GM10248 (cell line): ENCODE data around the gene AKNA.

ENCODE experiments used
- CTCF ChIA-PET: fragments of 300-600 bp; sonication (Branson Sonifier 250); formaldehyde crosslinking; extraction: SDS; loops from one replicate; lab custom pipeline; 2021; ENCODE audit warnings: antibody characterized with exemption; lab: Yijun Ruan, JAX
- POLR2A ChIA-PET: fragments of 350-650 bp; sonication (Branson Sonifier 250); formaldehyde crosslinking; extraction: SDS; loops from one replicate; lab custom pipeline; 2020; ENCODE audit warnings: antibody characterized with exemption; lab: Yijun Ruan, JAX
- DNase-seq: peaks from one replicate; pipeline ENCODE4 v3.0.0; 2012; ENCODE audit errors: extremely low spot score
- TF ChIP-seq, protein P1 (sequence below): IDR thresholded peaks from 2 replicates; pipeline ENCODE4 v1.5.1; 2012; ENCODE audit warnings: mild to moderate bottlenecking, low read depth; ENCODE audit errors: extremely low read depth, missing control alignments, control extremely low read depth

AKNA gene

DNA sequence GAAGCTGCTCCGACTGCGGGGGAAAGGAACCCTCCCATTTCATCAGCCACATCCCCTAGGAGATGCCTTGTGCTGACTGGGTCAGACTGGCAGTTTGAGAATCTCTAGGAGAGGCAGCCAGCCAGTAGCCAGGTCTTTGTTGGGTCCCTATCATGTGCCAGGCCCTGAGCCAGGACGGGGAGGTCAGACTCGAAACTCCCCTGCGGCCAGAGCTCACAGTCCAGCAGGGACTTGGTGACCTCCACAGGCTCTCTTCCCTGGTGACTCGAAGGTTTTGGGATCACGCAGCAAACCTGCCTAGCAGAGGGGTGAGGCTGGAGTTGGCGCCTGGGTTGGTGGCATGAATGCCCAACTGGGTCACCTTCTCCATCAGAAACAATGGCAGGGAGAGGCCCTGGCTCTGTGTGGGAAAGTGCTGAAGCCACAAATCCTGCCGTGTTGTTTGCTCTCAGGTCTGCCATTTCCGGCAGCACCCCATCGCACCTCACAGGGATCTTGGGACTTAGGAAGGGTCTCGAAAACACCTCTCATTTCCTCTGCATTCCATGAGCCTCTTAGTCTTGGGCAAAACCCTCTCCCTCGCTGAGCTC lies 79.3 kb downstream of the AKNA start:
- DNase-seq = no peak
- CTCF ChIA-PET = interaction anchor here (1.6 to 2.0 kb wide), 2 partner anchors 224 to 226 kb away, joined by 8 to 10 read pairs; no protein-coding TSS in a partner anchor
- TF ChIP-seq, protein P1, sequence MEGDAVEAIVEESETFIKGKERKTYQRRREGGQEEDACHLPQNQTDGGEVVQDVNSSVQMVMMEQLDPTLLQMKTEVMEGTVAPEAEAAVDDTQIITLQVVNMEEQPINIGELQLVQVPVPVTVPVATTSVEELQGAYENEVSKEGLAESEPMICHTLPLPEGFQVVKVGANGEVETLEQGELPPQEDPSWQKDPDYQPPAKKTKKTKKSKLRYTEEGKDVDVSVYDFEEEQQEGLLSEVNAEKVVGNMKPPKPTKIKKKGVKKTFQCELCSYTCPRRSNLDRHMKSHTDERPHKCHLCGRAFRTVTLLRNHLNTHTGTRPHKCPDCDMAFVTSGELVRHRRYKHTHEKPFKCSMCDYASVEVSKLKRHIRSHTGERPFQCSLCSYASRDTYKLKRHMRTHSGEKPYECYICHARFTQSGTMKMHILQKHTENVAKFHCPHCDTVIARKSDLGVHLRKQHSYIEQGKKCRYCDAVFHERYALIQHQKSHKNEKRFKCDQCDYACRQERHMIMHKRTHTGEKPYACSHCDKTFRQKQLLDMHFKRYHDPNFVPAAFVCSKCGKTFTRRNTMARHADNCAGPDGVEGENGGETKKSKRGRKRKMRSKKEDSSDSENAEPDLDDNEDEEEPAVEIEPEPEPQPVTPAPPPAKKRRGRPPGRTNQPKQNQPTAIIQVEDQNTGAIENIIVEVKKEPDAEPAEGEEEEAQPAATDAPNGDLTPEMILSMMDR = no peak
- POLR2A ChIA-PET = no interaction called here

DNA sequence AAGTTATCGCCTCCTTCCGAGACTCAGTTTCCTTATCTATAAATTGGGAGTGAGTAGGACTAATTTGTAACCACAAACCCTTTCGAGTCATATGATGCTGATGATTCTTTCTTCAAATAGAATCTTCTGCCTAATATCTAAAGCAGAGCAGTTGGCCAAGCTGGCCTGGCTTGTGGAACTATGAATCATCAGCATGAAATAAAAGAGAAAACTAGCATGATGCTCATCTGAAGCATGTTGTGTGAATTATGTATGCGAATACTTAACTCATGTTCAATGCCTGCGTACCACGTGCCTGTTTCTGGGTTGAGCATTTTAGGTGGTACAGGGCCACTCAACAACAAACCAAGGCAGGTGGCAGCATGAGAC lies 79.9 kb downstream of the AKNA start:
- TF ChIP-seq, protein P1 = no peak
- CTCF ChIA-PET = interaction anchor here (2.0 kb wide), 1 partner anchor 226 kb away, joined by 10 read pairs; no protein-coding TSS in a partner anchor
- POLR2A ChIA-PET = no interaction called here
- no peak for DNase-seq

DNA sequence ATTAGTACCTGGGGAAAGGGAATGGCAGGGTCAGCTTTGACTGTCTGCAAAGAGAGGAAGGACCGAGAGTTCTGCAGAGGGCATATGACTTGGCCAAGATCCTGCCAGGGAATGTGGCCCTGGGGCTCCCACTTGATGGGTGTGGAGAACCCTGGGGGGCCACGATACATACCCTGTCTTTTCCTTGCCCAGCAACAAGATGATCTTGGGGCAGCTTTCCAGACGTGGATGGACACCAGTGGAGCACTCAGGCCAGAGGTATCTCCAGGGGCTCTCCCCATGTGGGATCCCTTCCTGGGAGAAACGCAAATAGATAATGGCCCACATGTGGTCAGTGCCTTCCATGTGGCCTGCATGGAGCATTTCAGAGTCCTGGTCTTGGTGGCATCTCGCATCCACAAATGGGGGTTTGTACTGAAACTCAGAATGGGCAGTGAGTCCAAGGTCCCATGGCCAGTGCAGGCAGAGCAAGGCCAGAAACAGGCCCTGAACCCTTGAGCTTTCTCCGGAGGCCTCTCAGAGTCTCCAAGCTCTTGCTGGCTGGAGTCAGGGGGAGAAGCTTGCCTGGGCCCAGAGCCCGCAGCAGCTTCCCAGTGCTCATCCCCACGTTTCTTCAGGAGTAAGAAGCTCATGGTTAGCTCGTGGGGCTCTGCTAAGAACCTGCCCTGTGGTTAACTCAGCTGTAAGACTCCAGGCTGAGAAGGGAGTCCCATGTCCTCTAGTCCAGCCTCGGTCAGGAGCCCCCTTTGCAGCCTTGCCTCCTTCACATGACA lies 83.2 kb downstream of the AKNA start:
- ChIA-PET POLR2A (no interaction called here), CTCF (interaction anchor here (0.8 to 1.6 kb wide), 6 partner anchors 10 to 227 kb away, joined by 3 to 7 read pairs (median 4); no protein-coding TSS in a partner anchor)
- no peak for DNase-seq

DNA sequence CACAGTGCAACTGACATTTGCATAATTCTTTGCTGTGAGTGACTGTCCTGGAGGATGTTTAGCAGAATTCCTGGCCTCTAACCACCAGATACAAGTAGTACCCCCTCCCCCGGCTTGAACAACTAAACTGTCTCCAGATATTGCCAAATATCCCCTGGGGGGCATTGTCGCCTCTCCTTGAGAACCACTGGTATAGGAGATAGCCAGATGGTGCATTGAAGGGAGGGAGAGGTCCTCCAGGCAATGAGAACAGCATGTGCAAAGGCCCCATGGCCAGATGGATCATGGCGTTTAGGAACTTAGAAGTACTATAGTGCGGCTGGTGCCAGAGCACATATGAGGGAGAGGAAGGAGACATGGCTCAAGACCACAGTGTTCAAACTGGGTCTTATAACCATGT lies 83.8 kb downstream of the AKNA start:
- no peak for DNase-seq
- CTCF ChIA-PET = interaction anchor here (1.1 to 1.6 kb wide), 4 partner anchors 13 to 226 kb away, joined by 3 to 7 read pairs (median 4); no protein-coding TSS in a partner anchor

More for the DNA sequence above, 83.2 kb downstream of the AKNA start:
- TF ChIP-seq, protein P1 = no peak

DNA sequence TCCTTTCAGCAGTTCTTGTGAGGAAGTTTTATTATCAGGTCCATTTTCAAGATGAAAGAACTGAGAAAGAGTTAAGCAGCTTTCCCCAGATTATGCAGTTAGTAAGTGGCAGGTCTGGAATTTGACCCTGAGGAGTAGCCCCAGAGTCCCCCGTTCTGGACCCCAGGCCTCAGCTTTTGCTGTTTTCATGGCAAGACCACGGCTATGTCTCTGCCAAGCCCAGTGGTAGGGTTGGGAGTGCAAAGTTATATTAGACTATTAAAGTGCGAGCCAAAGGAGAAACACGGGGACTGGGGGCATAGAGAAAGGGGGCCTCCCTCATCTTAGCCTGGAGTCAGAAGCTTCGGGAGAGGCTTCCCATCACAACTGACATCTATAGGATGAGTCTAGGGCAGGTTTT lies 84.2 kb downstream of the AKNA start:
- POLR2A ChIA-PET = no interaction called here
- CTCF ChIA-PET = interaction anchor here (1.1 to 1.6 kb wide), 3 partner anchors 13 to 226 kb away, joined by 3 to 7 read pairs (median 5); no protein-coding TSS in a partner anchor
- TF ChIP-seq, protein P1 = no peak
- no peak for DNase-seq

More for the DNA sequence above, 83.8 kb downstream of the AKNA start:
- TF ChIP-seq, protein P1 = no peak
- POLR2A ChIA-PET = no interaction called here

DNA sequence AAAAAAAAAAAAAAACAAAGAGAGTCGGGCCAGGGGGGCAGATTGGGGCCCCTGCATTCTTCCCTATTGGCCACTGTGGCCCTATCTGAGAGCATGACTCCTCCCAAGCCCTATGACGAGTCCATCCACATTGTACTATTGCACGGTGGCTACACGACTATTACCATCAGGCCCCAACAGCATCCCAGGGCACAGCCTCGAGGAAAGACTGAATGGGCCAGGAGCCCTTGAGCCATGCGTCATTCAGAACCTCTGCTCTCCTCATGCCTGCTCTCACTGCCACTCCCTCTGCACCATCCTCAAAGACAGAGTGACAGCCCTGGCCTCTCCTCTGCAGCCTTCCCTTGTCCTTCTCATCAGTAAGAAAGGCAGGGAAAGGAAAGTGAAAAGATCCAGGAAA lies 85.1 kb downstream of the AKNA start:
- CTCF ChIA-PET = no interaction called here
- POLR2A ChIA-PET = no interaction called here
- DNase-seq = no peak
- TF ChIP-seq, protein P1 = no peak
